Activated CD4-positive, alpha-beta T cell treated with anti-CD3 and anti-CD28 coated beads for 1 hour (primary cell): ENCODE measurements around the gene UTP25.
"Not testable (repeated sequence)": the region's sequence is repeated elsewhere in the genome, so short reads cannot be mapped to it uniquely, and the experiment has no call there.

Source experiments
- DNase-seq: peaks from one replicate; pipeline ENCODE4 v3.0.0-alpha.2; 2020

Gene UTP25

GRCh38 chr1:209875515-209875914 lies 47.7 kb downstream of the UTP25 start:
- DNase-seq: no peak

- no peak for DNase-seq
Measured at GRCh38 chr1:209876078-209876800, 48.5 kb downstream of the UTP25 start.

- DNase-seq: no peak
Measured at GRCh38 chr1:209877087-209877764, 49.5 kb downstream of the UTP25 start.

GRCh38 chr1:209878964-209879363 lies 51.2 kb downstream of the UTP25 start:
- DNase-seq: no peak

GRCh38 chr1:209879539-209879938 lies 51.8 kb downstream of the UTP25 start:
- DNase-seq: no peak

- no peak for DNase-seq
Measured at GRCh38 chr1:209880031-209880430, 52.3 kb downstream of the UTP25 start.

GRCh38 chr1:209881619-209882018 lies 53.8 kb downstream of the UTP25 start:
- no peak for DNase-seq

GRCh38 chr1:209882286-209882685 lies 54.5 kb downstream of the UTP25 start:
- DNase-seq: no peak

- DNase-seq: no peak
Measured at GRCh38 chr1:209882942-209883340, 55.2 kb downstream of the UTP25 start.

GRCh38 chr1:209883341-209883971 lies 55.7 kb downstream of the UTP25 start:
- DNase-seq: no peak

GRCh38 chr1:209884249-209884648 lies 56.5 kb downstream of the UTP25 start:
- no peak for DNase-seq

- no peak for DNase-seq
Measured at GRCh38 chr1:209884665-209885117, 56.9 kb downstream of the UTP25 start.

GRCh38 chr1:209885403-209886218 lies 57.8 kb downstream of the UTP25 start:
- no peak for DNase-seq

GRCh38 chr1:209886219-209886536 lies 58.4 kb downstream of the UTP25 start:
- no peak for DNase-seq

GRCh38 chr1:209888291-209889076 lies 60.7 kb downstream of the UTP25 start:
- not testable (repeated sequence) for DNase-seq

GRCh38 chr1:209889077-209889418 lies 61.3 kb downstream of the UTP25 start:
- DNase-seq: no peak

GRCh38 chr1:209890641-209891330 lies 63.0 kb downstream of the UTP25 start:
- no peak for DNase-seq

- DNase-seq: no peak
Measured at GRCh38 chr1:209893751-209894150, 66.0 kb downstream of the UTP25 start.

GRCh38 chr1:209895709-209896108 lies 67.9 kb downstream of the UTP25 start:
- DNase-seq: no peak

- no peak for DNase-seq
Measured at GRCh38 chr1:209896346-209896745, 68.6 kb downstream of the UTP25 start.

- DNase-seq: not testable (repeated sequence)
Measured at GRCh38 chr1:209898271-209898670, 70.5 kb downstream of the UTP25 start.

- not testable (repeated sequence) for DNase-seq
Measured at GRCh38 chr1:209898851-209899250, 71.1 kb downstream of the UTP25 start.
